Choroid plexus epithelial cell (primary cell): ENCODE data around the gene CFAP100.

ENCODE experiments used
- DNase-seq: peaks from one replicate; pipeline ENCODE4 v3.0.0-alpha.2; 2010; ENCODE audit warnings: low read depth
- H3K4me3 ChIP-seq: 2 replicates; pipeline ENCODE4 v1.5.1; 2011; ENCODE audit warnings: low read depth, mild to moderate bottlenecking, control low read depth, low read length, moderate library complexity
- CTCF ChIP-seq: conservative IDR thresholded peaks from 2 replicates; pipeline ENCODE4 v1.5.1; 2011; ENCODE audit warnings: low read depth, mild to moderate bottlenecking, control low read depth, inconsistent platforms, low read length, moderate library complexity

Gene CFAP100

GRCh38 chr3:126433105-126433430 lies 38.4 kb downstream of the CFAP100 start:
- no peak for TF ChIP-seq CTCF
- H3K4me3 ChIP-seq, result no peak overlapping the region
- no peak for DNase-seq

- TF ChIP-seq CTCF, result no peak
- H3K4me3 ChIP-seq, result no peak overlapping the region
- no peak for DNase-seq
These were observed 39.0 kb downstream of the CFAP100 start for GRCh38 chr3:126433496-126434263.

- no peak for TF ChIP-seq CTCF
- DNase-seq, result no peak
- H3K4me3 ChIP-seq, result no peak overlapping the region
These were observed 39.5 kb downstream of the CFAP100 start for GRCh38 chr3:126434264-126434590.

- no peak overlapping the region for H3K4me3 ChIP-seq
- DNase-seq, result no peak
- TF ChIP-seq CTCF, result no peak
These were observed 40.3 kb downstream of the CFAP100 start for GRCh38 chr3:126434931-126435411.

- no peak for DNase-seq
- no peak overlapping the region for H3K4me3 ChIP-seq
- no peak for TF ChIP-seq CTCF
These were observed 41.0 kb downstream of the CFAP100 start for GRCh38 chr3:126435456-126436315.

GRCh38 chr3:126436826-126437717 lies 42.4 kb downstream of the CFAP100 start:
- no peak overlapping the region for H3K4me3 ChIP-seq
- TF ChIP-seq CTCF, result no peak
- no peak for DNase-seq
